ENCODE results near the gene SKIC2.

GRCh38 chr6:31927242-31927862, 31.6 kb upstream of the SKIC2 start, which contains the start of gene C2:
- TF ChIP-seq CTCF (IDR thresholded peaks at IDR 0.05; ENCODE audit: low read depth, low read length, poor library complexity, severe bottlenecking) (no peak), EZH2phosphoT487 (IDR thresholded peaks at IDR 0.05; ENCODE audit: borderline replicate concordance, low read length) (no peak)
